Epithelial cell of prostate (primary cell): ENCODE data around the gene RPSA.
"Not testable (repeated sequence)": the region's sequence is repeated elsewhere in the genome, so short reads cannot be mapped to it uniquely, and the experiment has no call there.

ENCODE experiments used
- DNase-seq: peaks from one replicate; pipeline ENCODE4 v3.0.0-alpha.2; 2011; ENCODE audit warnings: low read depth, low spot score
- H3K27ac ChIP-seq: fragments of 450-650 bp; 2 replicates; pipeline ENCODE4 v1.5.1; 2017; ENCODE audit warnings: mild to moderate bottlenecking

Gene RPSA

DNA sequence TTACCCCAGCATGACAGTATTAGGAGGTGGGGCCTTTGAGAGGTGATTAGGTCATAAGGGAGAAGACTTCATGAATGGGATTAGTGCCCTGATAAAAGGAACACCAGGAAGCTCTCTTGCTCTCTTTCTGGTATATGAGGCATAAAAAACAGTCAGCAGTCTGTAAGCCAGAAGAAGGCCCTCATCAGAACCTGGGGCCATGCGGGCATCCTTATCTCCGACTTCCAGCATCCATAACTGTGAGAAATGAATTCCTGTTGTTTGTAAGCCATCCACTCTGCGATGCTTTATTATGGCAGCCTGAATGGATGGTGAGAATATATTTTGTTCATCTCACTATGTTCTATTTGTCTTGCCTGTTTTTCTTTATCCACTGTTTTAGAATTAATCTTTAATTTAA lies 43.3 kb downstream of the RPSA start:
- H3K27ac ChIP-seq, result no peak overlapping the region
- DNase-seq, result no peak

GRCh38 chr3:39453134-39453533 lies 46.6 kb downstream of the RPSA start:
- no peak for DNase-seq
- no peak overlapping the region for H3K27ac ChIP-seq

- not testable (repeated sequence) for H3K27ac ChIP-seq, DNase-seq
Measured at GRCh38 chr3:39453872-39454271, 47.4 kb downstream of the RPSA start.

GRCh38 chr3:39454591-39455217 lies 48.2 kb downstream of the RPSA start:
- H3K27ac ChIP-seq, result no peak overlapping the region
- no peak for DNase-seq

DNA sequence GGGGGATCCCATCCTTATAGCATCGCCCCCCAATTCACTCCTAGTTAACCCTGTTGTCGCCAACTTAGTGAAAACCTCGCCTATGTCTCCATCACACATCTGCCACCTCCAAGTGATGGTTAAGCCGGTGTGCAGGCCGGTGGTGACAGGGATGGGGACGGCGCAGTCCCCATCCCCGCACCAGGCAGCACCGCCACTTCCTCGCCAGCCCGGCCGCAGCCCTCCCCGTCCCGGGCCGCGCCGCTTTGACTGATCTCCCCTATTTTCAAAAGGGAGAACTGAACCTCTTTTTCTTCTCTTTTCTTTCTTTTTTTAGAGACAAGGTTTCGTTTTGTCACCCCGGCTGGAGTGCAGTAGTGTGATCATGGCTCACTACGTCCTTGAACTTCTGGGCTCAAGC lies 49.6 kb downstream of the RPSA start:
- no peak overlapping the region for H3K27ac ChIP-seq
- DNase-seq, result no peak

- H3K27ac ChIP-seq, result no peak overlapping the region
- no peak for DNase-seq
Measured at GRCh38 chr3:39457361-39457760, 50.8 kb downstream of the RPSA start.

DNA sequence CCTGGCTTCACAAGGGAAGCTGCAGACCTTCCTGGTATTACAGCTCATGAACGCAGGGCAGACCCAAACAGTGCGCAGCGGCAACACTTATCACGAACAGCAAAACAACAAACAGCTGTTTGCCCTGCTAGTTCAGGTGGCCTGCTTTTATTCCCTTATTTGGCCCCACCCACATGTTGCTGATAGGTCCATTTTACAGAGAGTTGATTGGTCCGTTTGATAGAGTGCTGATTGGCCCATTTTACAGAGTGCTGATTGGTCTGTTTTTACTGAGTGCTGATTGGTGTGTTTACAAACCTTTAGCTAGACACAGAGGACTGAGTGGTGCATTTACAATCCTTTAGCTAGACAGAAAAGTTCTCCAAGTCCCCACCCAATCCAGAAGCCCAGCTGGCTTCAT lies 52.1 kb downstream of the RPSA start:
- not testable (repeated sequence) for H3K27ac ChIP-seq, DNase-seq

- no peak for DNase-seq
- H3K27ac ChIP-seq, result no peak overlapping the region
Measured at GRCh38 chr3:39460677-39461076, 54.2 kb downstream of the RPSA start.
